Embryonic facial prominence (tissue), 1 donor: Measurements from ENCODE around the gene TMEM168.
"Not testable (repeated sequence)": the region's sequence is repeated elsewhere in the genome, so short reads cannot be mapped to it uniquely, and the experiment has no call there.

Experiments
- DNase-seq: peaks from one replicate; pipeline ENCODE4 v3.0.0-alpha.2; 2016; ENCODE audit errors: extremely low spot score

TMEM168 gene

GRCh38 chr7:112789817-112790585 is at the start of gene TMEM168:
Gene TMEM168, minus strand, starts transcription at chr7:112790393. Its CDS starts 5,568 bp downstream, at chr7:112784825.
- peak; percentile 27 for DNase-seq

GRCh38 chr7:112835928-112836327 is 45.7 kb upstream of the TMEM168 start:
- not testable (repeated sequence) for DNase-seq

DNA sequence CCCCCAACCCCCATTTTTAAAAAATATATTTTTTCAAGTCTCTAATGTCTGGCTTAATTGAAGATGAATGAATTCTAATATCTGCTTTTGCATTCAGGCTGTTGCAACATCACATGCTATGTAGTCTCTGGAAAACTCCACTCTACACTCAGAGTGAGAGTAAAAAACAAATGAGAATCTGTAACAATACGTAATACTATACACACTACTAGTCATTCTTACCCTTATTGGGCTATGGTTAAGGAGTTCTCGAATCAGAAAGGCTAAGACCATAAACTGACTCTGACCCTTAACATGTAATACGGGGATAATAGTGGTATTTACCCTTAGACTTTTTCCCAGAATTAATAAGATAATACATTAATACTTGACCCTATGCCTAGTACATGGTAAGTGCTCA is 42.9 kb upstream of the TMEM168 start:
- no peak for DNase-seq

GRCh38 chr7:112830769-112831168 is 40.6 kb upstream of the TMEM168 start:
- DNase-seq: no peak

- DNase-seq: no peak
Measured at GRCh38 chr7:112828696-112829095, 38.5 kb upstream of the TMEM168 start.

GRCh38 chr7:112821345-112821744 is 31.2 kb upstream of the TMEM168 start:
- DNase-seq: no peak

GRCh38 chr7:112819536-112819935 is 29.3 kb upstream of the TMEM168 start:
- no peak for DNase-seq

DNA sequence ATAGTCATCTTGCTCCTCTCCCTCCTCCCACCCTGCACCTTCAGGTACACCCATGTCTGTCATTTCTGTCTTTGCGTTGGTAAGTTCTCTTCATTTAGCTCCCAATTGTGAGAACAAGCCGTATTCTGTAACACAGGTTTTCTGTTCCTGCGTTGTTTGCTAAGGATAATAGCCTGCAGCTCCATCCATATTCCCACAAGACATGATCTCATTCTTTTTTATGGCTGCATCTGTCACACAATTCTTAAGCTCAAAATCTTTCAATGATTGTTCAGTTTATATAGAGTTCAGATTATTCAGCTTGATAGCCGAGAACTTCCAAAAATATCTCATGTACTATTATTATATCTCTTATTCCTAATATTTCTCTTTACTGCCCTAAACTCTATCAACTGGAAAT is 16.0 kb upstream of the TMEM168 start:
- DNase-seq: no peak

DNA sequence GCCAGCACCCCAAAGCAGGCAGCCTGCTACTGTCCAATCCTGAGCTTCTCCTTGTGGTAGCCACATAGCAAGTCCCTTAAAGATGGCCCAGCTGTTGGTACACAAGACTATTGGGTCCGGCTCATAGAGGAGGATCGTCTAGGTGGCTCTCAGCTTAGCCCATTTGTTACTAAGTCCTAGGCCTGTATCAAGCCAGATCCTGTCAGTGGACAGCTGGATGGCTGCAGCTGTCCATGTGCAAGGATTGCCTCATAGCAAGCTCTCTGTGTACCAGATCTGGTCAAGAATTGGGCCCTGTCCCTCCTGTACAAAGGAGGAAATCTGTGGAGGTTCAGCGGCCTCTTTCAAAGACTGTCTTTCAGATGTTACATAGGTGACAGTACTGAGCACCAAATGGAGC is 12.2 kb upstream of the TMEM168 start:
- DNase-seq: no peak

DNA sequence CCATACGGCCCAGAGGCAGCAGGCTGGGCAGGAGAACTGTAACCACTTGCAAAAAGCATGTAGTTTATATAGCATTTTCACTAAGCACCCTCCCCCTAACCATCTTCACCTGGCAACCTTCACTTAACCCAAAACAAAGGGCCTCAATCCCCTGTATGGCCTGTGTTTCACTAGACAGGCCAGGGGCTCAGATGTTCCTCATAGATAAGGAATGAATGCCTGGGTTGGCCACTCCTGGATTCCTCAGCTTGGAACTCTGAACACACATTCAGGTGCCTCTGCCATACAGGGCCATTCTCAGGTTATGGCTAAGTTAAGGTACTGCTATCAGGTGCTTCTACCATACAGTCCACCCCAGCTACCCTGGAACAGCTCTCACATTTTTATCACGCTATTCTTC is 10.3 kb upstream of the TMEM168 start:
- no peak for DNase-seq

DNA sequence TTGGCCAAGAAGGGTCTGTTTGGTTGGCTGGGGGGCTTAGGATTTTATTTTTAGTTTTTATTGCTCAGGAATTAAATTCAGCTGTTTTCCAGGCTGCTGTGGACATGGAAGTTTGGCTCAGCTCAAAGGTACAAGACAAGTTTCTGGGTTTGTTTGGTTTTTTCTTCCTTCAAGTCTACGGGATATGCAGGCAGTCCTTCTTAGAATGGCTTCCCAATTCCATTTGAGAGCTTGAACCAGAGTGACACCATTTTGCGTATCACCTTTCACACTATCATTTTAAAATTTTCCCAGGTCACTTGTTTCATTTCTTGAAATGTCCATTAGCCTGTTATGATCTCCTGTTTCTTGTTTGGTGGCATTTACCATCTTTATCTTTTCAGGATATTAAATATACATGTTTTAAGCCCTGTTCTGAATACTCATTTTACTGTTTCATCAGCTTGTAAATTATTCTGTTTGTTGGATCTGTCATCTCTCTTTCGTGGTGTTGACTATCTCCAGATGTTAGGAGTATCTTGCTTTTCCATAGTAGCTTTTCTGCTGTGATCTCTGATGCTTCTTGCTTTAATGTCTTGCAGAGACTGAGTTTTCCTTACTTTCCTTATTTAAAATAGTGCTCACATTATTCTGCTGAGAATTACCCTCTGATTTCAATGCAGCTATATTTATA is 9.4 kb upstream of the TMEM168 start:
- DNase-seq: no peak

DNA sequence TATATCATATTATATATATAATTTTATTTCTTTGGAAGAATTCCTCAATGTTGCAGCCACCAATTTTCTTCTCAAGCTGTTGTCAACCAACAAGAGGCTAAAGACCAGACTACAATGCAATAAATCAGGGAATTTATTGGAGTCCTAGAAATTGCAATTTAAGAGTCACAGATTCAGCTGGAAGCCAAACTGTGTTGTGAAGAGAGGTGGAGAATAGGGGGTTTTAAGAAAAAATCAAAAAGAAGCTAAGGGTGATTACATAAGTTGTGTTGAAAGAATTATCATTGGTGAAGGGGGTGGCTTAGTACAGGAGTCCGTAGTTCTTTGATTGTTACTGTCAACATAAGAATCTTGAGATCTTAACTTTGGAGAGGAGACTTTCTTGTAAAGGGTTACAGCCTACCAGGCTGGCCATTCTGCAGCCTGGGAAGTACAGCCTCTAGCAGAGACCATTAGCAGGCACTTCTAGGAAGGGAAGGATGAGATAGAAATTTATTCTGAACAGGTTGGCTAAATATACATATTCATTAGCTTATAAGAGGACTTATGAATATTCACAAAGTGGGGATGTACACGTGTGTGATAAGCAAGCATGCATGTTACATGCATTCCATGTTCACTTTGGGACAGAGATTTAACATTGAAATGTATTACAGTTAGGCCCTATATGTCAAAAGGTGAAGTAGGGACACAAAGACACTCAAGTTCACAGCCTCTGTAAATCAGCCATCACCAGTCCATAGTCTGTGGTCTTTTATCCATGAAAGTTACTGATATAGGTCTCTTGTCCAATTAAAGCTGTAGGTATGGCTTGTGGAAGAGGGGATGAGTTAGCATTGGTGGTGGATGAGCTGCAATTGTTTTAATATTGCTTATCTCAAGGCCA is 8.3 kb upstream of the TMEM168 start:
- DNase-seq: no peak

DNA sequence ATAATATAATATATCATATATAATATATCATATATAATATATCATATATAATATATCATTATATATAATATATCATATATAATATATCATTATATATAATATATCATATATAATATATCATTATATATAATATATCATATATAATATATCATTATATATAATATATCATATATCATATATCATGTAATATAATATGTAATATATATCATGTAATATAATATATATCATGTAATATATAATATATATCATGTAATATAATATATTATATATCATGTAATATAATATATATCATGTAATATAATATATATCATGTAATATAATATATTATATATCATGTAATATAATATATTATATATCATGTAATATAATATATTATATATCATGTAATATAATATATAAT is 6.4 kb upstream of the TMEM168 start:
- DNase-seq: not testable (repeated sequence)

DNA sequence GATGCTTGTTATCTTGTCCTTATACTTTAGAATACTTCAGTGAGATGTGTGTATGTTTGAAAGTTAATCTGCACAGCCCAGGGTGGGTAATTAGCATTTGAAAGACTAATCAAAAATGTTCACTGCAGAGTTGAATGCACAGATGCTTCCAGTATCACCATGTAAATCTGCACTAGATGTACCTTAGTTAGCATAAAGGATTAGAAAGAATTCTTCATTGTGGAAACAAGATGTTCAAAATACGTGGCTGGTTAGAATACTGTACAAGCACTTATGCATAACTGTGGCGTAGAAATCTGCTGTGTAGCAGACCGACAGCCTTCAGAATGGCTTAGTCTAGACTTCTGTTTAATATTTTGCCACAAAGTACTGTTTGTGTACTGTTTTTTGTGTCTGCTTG is 2.2 kb upstream of the TMEM168 start:
- no peak for DNase-seq

DNA sequence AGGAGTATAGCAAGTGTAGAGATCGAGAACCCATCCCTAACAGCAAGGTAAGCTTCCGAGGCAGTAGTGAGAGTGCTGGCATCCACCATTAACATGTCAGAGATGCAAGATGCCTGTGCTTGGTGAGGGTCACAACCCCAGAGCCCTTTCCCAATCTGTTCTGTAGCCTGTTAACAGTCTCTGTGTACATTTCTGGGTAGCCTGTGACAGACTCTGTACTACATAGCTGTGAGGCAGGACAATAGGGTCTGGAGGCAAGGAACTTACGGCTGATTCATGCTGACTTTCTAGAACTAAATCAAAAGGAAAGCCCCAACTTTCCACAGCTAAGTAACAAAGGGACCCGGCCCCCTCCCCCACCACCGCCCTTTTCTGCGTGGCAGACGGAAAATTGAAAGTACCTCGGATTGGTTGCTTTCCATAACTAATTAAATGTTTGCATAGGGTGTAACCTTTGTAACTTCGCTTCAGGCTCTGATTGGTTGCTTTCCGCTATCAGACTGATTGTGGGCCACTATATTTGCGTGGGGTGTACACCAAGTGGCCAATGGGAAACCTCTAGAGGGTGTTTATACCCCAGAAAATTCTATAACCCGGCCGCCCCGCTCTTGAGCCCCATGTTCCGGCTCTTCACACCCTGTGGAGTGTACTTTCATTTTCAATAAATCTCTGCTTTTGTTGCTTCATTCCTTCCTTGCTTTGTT is 1.4 kb upstream of the TMEM168 start:
- no peak for DNase-seq

DNA sequence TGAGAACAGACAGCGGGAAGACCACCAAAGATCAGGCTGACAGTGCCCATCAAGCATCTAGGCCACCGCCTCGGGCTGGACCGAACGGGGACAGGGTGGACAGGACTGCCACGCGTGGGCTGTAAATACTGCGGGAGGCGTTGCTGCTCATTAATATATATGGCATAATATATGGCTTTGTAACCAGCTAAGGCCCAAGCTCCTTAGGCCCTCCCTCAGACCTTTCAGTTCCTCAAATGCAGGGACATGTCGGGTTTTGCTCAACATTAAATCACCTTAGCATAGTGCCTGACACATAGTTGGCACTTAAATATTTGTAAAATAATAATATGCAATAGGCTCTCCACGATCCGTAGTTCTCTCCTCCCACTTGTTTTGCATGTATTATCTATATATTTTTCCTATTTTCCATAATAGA is 402 bp upstream of the TMEM168 start:
- no peak for DNase-seq

GRCh38 chr7:112789453-112789816 is 758 bp downstream of the TMEM168 start:
- no peak for DNase-seq

DNA sequence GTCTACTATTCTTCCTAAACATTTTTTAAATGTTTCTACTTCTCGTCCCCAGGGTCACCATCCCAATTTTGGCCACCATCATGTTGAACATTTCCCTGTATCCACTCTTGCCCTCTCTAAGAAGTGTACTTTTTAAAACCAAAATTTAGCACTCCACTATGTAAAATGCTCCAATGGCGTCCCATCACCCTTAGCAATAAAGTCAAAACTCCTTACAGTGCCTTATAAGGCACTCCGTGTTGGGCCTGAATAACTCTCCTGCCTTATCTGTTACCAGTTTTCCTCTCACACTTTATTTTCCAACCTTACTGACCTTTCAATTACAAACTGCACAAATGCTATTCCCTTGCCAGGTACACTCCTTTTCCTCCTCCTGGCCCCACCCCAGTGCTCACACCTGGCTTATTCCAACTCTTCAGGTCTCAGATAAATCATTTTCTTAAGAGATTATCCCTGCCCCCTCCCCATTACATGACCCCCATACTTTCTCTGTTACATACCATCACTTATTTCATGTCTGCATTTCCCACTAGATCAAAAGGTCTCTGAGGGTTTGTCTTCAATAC is 1.3 kb downstream of the TMEM168 start:
- DNase-seq: no peak

GRCh38 chr7:112784603-112785002 is 5.6 kb downstream of the TMEM168 start:
- no peak for DNase-seq

DNA sequence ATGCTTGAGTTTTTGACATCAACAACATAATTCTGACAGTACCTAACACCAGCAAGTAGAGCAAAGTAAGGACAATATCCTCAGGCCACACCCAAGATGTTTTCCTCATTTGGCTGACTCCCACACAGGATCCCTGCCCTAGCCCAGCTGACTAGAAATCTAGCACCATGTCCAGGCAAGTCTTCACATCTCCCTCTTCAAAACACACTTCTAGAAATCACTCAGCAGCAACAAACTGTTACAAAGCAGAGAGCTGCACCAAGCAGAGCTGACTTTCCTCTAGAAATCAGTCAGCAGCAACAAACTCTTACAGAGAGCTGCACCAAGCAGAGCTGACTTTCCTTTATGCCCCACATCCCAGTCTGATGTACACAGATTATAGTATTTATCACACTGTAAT is 7.7 kb downstream of the TMEM168 start:
- no peak for DNase-seq

DNA sequence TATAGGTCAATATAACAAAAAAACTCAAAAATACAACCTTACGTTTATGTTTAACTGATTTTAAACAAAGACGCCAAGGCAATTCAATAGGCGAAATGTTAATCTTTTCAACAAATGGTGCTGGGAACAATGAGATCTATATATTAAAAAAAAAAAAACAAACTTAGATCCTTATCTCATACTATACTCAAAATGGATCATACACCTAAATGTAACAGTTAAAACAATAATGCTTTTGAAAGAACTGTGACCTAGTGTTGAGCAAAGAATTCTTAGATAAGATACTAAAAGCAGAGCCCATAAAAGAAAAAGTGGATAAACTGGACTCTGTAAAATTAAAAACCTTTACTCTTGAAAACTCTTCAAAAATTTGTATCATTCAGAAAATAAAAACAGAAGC is 8.6 kb downstream of the TMEM168 start:
- DNase-seq: no peak

GRCh38 chr7:112781110-112781509 is 9.1 kb downstream of the TMEM168 start:
- no peak for DNase-seq
